Inflammatory macrophage treated with lipopolysaccharide for 4 hours (primary cell): ENCODE measurements around the gene CAMSAP2.

Experiments used
- DNase-seq: peaks from one replicate; pipeline ENCODE4 v3.0.0-alpha.2; 2020

CAMSAP2 gene

GRCh38 chr1:200849430-200849829 is 110.7 kb downstream of the CAMSAP2 start:
- no peak for DNase-seq

DNA sequence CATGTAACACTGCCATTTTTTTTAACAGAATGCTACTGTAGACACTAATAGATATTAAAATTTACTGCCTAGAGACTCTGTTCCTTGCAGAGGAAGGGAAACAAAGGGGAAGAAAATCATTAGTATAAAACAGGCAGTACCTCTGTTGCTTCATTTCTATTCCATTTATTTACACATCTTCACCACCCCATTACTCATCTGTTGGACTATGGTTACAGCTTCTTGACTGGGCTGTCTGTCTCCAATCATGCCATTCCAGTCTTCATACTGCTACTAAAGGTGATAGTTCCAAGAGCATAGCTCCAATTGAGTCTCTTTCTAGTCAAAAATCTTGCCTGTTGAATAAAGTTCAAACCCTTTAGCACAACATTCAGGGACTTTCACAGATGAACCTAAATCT is 111.9 kb downstream of the CAMSAP2 start:
- peak; percentile 41 for DNase-seq

GRCh38 chr1:200856716-200857357 is 118.1 kb downstream of the CAMSAP2 start:
- DNase-seq: no peak

DNA sequence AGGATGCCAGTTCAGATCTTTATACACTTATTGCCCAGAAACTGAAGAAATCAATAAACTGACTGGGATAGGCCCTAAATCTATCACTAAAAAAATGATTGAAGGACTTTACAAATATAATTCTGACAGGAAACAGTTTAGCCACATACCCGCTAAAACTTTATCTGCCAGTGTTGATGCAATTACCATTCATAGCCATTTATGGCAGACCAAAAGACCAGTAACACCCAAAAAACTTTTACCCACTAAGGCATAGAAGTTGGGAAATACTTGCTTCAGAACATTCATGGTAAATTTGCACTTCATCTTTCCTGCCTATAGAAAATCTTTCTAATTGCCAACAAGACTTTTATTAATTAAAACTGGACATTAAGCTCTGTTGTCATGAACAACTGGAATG is 119.1 kb downstream of the CAMSAP2 start:
- DNase-seq: no peak

- DNase-seq: no peak
These were observed 123.4 kb downstream of the CAMSAP2 start for GRCh38 chr1:200861937-200862647.

DNA sequence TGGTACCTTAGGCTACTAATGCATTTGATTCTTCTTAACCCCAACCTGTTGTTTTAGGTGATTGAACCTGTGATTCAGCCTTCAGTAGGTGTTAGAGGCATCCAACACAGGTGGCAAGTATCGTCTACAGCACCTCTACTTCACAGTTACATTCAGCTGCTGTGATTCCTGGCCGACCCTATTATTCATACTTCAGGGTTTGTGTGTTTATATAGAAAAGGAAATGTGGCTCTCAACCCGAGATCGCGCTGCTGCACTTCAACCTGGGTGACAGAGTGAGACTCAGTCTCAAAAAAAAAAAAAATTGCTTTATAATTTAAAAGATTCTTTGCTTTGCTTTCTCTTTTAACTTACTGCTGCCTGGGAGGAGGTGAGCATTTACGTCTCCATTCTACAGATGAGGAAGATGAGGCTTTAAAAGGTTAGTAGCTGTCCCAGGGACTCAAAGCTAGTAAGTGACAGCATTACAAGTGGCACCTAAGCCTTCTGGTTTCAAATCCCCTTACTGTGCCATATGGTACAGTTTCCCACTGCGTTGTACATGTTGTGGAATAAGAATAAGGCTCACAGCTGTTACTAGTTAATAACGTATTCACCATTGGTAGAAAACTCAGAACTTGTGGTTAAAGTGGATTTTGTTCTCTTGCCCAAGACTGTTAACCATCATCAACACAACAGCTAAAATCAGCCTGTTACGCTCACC is 124.2 kb downstream of the CAMSAP2 start:
- no peak for DNase-seq

- DNase-seq: no peak
These were observed 127.4 kb downstream of the CAMSAP2 start for GRCh38 chr1:200866116-200866515.

GRCh38 chr1:200866521-200866920 is 127.8 kb downstream of the CAMSAP2 start:
- no peak for DNase-seq

- no peak for DNase-seq
These were observed 128.5 kb downstream of the CAMSAP2 start for GRCh38 chr1:200867018-200867811.

GRCh38 chr1:200869376-200869752 is 130.7 kb downstream of the CAMSAP2 start:
- DNase-seq: no peak

DNA sequence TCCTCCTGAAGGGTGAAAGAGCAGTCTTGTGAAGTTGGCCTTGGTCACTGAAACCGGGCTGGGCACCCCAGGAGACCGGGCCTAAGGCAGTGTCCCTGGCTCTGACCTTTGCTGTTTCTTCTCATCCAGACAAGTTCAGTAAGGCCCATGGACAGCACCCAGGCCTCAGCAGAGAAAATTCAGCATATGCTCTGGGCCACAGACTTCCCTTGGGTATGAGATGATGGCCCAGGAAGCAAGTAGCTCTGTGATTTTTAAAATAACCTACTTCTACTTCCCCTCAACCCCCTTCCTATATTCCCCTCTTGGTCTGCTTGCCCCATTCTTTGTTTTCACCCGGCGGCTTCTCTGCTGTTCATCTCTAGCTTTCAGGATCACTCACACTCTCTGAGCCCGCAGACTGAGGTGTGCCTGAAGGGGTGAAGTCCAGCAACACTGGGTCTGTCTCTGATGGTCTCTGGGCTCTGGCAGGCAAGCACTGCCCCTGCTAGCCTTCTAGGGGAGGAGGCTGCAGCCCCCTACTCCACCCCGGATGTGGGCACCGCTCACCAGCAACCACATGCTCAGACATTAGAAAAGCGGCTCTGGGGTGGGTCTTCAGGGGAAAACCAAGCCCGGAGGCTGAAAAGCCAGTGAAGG is 131.2 kb downstream of the CAMSAP2 start:
- DNase-seq: no peak

- no peak for DNase-seq
These were observed 133.9 kb downstream of the CAMSAP2 start, which contains the start of gene GPR25 for GRCh38 chr1:200872446-200873115. Gene GPR25 (plus strand): TSS chr1:200872981. CDS start chr1:200873038, 57 bp downstream.

- no peak for DNase-seq
These were observed 134.5 kb downstream of the CAMSAP2 start for GRCh38 chr1:200873116-200873670.

DNA sequence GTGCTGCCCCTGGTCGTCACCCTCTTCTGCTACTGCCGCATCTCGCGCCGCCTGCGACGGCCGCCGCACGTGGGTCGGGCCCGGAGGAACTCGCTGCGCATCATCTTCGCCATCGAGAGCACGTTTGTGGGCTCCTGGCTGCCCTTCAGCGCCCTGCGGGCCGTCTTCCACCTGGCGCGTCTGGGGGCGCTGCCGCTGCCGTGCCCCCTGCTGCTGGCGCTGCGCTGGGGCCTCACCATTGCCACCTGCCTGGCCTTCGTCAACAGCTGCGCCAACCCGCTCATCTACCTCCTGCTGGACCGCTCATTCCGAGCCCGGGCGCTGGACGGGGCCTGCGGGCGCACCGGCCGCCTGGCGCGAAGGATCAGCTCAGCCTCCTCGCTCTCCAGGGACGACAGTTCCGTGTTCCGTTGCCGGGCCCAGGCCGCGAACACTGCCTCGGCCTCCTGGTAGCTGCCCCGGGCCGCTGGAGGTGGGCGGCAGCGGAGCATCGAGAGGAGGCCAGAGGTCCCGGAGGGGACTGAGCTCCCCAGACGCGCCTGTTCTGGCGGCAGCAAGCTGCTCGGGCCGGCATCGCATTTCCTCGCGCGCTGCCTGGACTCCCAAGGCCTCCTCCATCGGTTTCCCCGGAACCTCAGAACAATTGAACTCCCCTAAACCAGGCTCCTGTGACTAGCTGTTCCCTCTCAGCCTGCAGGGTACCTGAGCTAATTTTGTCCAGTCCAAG is 135.1 kb downstream of the CAMSAP2 start:
- no peak for DNase-seq

GRCh38 chr1:200874694-200875093 is 136.0 kb downstream of the CAMSAP2 start:
- no peak for DNase-seq

DNA sequence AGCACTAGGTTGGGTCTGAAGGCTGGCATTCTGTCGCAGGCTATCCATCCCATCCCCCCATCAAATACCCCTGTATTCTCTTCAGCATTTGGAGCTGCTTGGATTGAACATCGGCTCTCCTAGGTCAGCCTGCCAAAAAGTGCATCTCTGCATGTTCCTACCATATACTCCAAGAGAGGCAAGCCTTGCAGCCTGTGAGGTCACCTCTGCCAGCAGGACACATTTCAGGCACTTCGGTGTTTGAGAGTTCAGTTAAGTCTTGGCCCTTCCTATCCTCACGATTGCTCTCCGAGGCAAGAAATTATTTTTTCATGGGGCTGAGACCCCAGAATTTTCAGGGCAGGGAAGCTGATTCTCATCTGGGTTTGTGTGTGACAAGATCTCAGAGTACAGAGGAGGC is 136.7 kb downstream of the CAMSAP2 start:
- no peak for DNase-seq

DNA sequence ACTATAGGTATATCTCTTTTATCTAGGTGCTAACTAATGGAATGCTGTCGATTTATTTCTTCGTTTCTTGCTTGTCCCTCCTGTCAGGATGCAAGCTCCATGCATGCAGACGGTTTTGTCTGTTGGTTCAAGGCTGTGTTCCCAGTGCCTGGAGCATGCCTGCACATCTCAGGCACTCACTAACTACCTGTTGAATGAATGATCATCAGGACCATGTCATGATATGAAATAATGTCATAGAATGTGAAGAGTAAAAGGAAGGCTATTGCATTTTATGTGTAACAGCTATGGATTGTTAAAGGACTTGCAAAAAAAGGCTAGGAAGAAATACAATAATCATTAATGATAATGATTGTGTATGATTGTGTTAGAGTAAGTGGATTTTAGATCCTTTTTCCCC is 138.3 kb downstream of the CAMSAP2 start:
- DNase-seq: no peak

GRCh38 chr1:200877839-200878551 is 139.3 kb downstream of the CAMSAP2 start:
- DNase-seq: no peak

DNA sequence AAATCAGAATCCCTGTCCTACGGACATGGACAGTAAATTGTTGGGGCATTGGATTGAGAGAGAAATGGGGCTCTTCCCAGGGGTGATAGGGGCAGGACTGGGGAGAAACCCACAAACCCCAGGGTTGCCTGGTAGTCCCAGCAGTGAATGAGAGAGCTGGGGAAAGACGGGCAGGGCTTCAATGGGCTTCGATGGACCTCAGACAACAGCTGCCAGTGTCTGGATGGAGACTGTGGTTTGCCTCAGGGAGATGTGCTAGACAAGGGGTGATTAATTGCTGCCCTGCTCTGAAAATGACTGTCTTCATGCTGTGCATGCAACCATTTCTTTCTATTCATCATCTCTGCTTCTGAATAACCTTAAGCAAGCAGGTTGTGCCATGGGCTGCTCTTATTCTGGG is 141.5 kb downstream of the CAMSAP2 start:
- no peak for DNase-seq

GRCh38 chr1:200883118-200883517 is 144.4 kb downstream of the CAMSAP2 start:
- no peak for DNase-seq
